ENCODE results near the gene SYNGAP1.

Gene SYNGAP1

DNA sequence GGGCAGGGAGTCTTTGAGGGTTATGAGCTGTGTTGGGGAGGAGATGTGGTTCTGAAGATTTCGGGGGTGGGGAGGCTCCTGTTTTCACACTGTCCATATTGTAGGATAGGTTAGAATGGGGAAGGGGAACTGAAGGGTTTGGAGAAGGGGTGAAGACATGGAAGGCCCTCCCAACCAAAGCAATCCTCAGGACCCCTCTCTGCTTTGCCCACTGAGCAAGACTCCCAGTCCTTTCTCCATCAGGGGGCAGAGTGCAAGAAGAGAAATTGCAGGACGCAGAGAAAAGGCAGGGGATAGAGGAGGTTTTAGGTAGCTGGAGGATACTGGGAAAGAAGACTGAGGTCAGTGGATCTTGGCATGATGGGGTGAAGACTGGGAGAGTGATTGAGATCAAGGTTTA, 3.9 kb downstream of the SYNGAP1 start:
- peaks cover 2% of the 10 kb centered on the region for H3K27me3 Mint-ChIP-seq (ENCODE audit: low read depth)
- peak overlapping the region; percentile 96 for H3K27ac Mint-ChIP-seq
- peaks cover 68% of the 10 kb centered on the region for H3K4me1 Mint-ChIP-seq (ENCODE audit: low read depth)
- H3K36me3 Mint-ChIP-seq (ENCODE audit: low read depth): peaks cover 23% of the 10 kb centered on the region
- peak overlapping the region; percentile 96 for H3K4me3 Mint-ChIP-seq
- no peak for DNase-seq (ENCODE audit: low spot score)
- H3K9me3 Mint-ChIP-seq: no peaks in the 10 kb centered on the region

DNA sequence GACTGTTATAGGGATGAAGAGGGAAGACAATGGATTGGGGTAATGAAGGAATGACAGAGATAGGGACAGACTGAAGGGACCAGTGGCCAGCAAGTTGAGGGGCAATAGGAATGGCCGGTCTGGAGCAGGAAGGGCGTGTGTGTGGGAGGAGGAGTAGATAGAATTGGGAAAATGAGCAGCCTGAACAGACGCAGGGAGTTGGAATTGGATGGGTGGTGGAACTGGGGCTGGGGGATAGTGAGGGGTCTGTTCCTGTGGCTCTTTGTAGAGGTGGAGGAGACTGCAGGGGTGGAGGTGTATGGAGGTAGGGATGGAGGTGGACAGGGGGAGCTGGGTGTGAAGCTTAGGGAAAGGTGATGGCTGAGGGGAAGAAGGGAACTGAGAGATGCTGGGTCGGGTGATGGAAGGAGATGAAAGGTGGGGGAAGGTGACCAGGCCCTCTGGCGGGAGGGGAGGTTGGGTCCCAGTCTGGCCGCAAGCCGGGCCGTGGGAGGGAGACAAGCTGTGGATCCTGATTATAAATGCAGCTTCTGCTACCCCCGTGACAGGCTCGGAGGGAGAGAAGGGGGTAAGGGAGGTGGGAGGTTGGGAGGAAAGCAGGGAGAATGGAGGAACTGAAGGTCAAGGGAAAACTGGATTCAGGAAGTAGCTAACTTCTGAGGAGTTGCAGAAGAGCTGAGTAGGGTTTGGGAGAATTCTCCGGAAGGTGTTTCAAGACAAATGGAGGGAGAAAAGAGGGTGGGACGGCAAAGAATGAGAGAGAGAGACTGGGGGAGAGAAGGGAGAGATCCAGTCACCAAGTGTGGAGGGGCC, 5.2 kb downstream of the SYNGAP1 start:
- peak overlapping the region; percentile 96 for H3K4me3 Mint-ChIP-seq
- peaks cover 69% of the 10 kb centered on the region for H3K4me1 Mint-ChIP-seq (ENCODE audit: low read depth)
- H3K36me3 Mint-ChIP-seq (ENCODE audit: low read depth): peaks cover 23% of the 10 kb centered on the region
- no peaks in the 10 kb centered on the region for H3K9me3 Mint-ChIP-seq
- H3K27me3 Mint-ChIP-seq (ENCODE audit: low read depth): peaks cover 2% of the 10 kb centered on the region
- no peak for DNase-seq (ENCODE audit: low spot score)
- peak overlapping the region; percentile 96 for H3K27ac Mint-ChIP-seq

DNA sequence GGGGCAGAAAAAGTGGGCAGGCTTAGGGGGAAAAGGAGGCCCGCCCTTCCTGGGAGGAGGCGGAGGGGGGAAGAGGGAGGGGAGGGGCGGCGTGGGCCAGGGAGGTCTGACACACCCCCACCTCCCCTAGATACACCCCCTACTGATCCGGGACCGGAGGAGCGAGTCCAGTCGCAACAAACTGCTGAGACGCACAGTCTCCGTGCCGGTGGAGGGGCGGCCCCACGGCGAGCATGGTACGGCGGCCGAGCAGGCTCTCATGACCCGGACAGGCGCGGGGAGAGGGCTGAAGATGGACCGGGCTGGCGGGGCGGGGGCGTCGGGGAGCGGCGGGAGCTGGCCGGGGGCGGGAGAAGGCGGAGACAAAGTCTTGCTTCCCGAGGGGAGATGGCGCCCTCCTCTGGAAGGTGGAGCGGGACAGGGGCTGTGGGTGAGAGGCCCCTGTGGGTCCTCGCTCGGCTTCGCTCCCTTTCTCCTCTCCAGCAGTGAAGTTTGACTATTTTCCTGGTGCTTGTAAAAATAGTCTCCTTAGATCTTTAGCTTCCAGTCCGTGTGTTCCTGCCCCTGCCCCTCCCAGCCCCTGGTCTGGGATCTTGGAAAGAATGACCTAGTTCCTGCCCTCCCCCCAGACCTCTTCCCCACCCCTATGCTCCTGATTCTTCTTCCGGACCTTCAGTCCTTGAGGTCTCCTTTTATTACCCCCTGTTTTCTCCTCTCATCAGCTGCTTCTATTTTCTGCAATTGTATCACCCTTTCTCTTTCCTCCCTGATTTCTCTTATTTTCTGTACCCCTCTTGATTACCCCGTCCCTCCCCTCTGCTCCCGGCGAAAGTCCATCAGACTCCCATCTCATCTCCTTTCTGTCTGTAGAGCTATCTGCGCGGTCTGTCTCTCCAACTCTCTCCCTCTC, 6.1 kb downstream of the SYNGAP1 start:
- Mint-ChIP-seq H3K27ac (peak overlapping the region; percentile 96), H3K36me3 (ENCODE audit: low read depth) (peaks cover 23% of the 10 kb centered on the region), H3K27me3 (ENCODE audit: low read depth) (peaks cover 2% of the 10 kb centered on the region), H3K4me3 (peak overlapping the region; percentile 96), H3K4me1 (ENCODE audit: low read depth) (peaks cover 75% of the 10 kb centered on the region), H3K9me3 (no peaks in the 10 kb centered on the region)
- DNase-seq (ENCODE audit: low spot score): peak; percentile 79

DNA sequence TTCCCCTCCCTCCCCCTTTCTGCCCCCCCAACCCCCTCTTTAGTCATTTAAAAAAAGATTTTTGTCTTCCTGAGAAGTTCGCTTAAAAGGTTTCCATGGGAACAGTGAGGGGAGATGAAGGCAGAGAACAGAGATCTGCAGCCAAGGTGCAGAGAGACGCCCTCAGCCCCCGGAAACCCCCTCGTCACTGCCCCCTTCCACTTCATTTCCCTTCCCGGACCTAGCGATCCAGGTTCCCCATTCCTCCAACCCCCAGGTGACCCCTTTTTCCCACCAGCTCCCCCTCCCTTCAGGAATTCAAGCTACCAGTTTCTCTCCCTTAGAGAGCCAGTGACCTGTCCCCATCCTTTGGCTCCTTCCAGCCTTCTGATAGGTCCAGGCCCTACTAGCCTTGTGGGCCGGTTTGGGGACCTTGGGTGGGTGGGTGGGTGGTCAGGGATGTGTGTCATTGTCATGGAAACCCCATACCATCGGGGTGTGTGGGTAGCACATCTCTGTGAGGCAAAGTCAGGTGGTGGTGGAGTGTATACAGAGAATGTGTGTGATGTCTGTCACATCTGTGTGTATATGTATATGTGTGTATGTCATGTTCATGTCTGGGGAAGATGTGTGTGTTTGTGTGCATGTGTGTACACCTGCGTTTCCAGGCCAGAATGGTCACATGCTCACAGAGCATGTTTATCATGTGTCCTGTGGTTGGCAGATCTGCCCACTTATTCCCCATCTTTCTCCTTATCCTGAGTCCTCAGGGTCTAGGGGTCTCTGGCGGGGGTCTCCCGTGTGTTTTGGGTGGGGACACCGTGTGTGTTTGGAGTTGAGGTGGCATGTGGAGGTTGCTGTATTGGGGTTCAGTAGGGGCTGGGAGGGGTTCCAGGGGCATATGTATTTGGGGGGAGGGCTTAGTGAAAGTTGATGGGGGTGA, 7.0 kb downstream of the SYNGAP1 start:
- Mint-ChIP-seq H3K9me3 (no peaks in the 10 kb centered on the region), H3K4me3 (peak overlapping the region; percentile 96), H3K27me3 (ENCODE audit: low read depth) (no peaks in the 10 kb centered on the region), H3K36me3 (ENCODE audit: low read depth) (peaks cover 23% of the 10 kb centered on the region), H3K27ac (peak overlapping the region; percentile 96), H3K4me1 (ENCODE audit: low read depth) (peaks cover 70% of the 10 kb centered on the region)
- peak; percentile 25 for DNase-seq (ENCODE audit: low spot score)

DNA sequence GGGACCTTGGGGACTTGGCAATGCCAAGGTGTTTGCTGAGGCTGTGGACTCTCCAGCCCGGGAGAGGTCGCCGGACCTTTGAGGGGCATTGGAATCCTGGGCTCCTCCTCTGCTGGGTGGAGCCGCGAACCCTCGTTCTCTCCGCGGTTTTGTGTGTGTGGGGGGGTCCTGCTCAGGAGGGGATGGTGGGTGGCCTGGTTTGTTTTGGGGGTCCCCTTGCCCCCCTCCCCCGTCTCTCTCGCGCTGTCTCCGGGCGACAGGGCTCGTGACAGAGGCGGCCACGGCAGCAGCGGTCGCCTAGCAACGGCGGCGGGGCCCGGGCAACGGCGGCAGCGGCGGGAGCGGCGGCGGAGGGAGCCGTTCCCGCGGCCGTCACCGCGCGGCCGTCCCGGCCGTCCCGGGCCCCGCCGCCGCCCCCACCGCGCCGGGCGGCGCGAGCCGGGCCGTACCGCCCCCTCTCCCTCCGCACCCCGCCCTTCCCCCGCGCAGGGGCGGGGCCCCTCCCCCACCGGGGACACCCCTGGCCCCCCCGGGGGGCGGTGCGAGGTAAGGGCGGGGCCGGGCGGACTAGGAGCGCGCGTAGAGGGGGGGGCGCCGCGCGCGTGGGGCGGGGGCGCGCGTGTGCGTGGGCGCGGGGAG, 7.8 kb downstream of the SYNGAP1 start:
- H3K27me3 Mint-ChIP-seq (ENCODE audit: low read depth): no peaks in the 10 kb centered on the region
- H3K9me3 Mint-ChIP-seq: no peaks in the 10 kb centered on the region
- peaks cover 25% of the 10 kb centered on the region for H3K36me3 Mint-ChIP-seq (ENCODE audit: low read depth)
- peak overlapping the region; percentile 96 for H3K27ac Mint-ChIP-seq
- H3K4me3 Mint-ChIP-seq: peak overlapping the region; percentile 96
- H3K4me1 Mint-ChIP-seq (ENCODE audit: low read depth): peaks cover 71% of the 10 kb centered on the region
- DNase-seq (ENCODE audit: low spot score): peak; percentile 46

DNA sequence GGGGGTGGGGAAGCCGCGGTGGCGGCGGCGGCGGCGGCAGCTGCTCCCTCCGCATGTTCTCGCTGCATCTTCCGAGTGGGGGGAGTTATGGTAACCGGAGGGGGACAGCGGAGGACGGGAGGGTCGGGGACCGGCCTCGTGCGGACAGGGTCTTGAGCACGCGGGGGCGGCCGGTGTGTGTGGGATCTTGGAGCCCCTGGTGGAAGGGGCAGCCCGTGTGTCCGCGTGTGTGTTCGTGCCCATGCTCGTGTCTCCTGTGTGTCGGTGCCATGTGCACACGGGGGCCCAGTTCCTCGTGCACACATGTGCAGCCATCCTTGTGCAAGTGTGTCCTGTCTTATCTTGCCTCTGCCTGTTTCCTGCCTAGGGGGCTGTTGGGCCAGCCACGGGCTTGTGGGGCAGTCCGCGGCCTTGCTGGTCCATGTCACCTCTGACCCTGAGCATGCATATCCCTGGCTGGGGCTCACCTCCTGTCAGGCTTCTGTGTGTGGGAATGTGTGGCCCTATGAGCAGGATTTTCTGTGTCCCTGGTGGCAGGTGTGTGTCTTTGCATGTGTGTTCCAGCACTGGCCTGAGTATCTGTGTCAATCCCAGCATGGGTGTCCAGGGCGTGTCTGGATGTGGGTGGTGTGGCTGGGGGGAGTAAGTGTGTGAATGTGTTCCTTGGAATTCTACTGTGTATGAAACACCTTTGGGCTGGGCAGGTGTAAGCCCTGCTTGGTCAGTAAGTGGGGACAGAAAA, 8.5 kb downstream of the SYNGAP1 start:
- H3K27me3 Mint-ChIP-seq (ENCODE audit: low read depth): no peaks in the 10 kb centered on the region
- DNase-seq (ENCODE audit: low spot score): peak; percentile 28
- H3K4me1 Mint-ChIP-seq (ENCODE audit: low read depth): peaks cover 71% of the 10 kb centered on the region
- H3K9me3 Mint-ChIP-seq: no peaks in the 10 kb centered on the region
- peak overlapping the region; percentile 77 for H3K27ac Mint-ChIP-seq
- H3K4me3 Mint-ChIP-seq: peak overlapping the region; percentile 83
- peaks cover 24% of the 10 kb centered on the region for H3K36me3 Mint-ChIP-seq (ENCODE audit: low read depth)

DNA sequence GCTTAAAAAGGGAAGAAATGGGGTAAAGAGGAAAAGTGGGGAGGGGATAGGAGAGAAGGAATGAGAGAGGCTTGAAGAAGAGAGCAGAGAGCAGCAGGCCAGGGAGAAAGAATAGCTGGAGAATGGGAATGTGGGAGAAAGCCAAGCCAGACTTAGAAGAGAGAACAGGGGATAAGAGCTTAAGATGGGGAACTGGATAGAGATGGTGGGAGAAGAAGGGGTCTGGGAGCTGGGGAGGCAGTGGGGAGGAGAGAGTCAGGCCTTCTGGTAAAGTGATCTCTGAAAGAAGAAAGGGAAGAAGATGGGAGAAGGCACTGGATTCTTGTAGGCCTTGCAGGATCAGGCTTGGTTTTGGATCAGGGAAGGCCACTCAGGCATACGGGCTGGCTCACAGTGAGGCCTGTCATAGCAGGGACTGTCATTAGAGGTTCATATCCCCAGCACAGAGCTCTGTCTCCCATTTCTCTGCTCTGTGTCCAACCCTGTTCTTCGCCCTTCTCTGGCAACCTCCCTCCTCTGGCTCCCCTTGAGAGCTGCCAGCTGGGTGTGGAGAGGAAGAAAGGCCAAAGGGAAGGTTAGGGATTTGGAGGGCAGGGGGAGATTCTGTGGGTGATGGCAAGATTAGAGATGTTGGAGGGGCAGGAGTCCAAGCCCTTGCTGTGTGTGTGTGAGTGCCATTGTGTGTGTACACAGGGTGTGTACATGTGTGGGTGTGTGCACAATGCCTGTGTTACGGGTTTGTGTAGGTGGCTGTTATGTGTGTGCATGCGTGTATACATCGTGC, 9.3 kb downstream of the SYNGAP1 start:
- peak overlapping the region; percentile 83 for H3K4me3 Mint-ChIP-seq
- no peaks in the 10 kb centered on the region for H3K9me3 Mint-ChIP-seq
- peaks cover 66% of the 10 kb centered on the region for H3K4me1 Mint-ChIP-seq (ENCODE audit: low read depth)
- H3K27ac Mint-ChIP-seq: peak overlapping the region; percentile 77
- peaks cover 21% of the 10 kb centered on the region for H3K36me3 Mint-ChIP-seq (ENCODE audit: low read depth)
- no peaks in the 10 kb centered on the region for H3K27me3 Mint-ChIP-seq (ENCODE audit: low read depth)
- DNase-seq (ENCODE audit: low spot score): no peak

DNA sequence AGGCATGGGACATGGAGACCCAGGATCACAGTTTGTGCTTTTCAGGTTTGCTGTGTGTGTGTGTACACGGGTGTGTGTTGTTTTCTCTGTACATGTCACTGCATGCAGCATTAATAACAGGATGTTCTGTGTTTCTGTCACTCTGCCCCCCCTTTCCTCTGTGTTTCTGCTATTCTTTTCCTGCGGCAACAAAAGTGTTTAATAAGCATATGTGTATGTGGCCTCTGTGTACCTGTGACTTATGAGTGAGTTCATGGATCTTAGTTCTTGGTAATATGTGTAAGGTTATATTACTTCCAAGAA, 9.8 kb downstream of the SYNGAP1 start:
- H3K27me3 Mint-ChIP-seq (ENCODE audit: low read depth): no peaks in the 10 kb centered on the region
- H3K27ac Mint-ChIP-seq: peak overlapping the region; percentile 77
- H3K4me1 Mint-ChIP-seq (ENCODE audit: low read depth): peaks cover 62% of the 10 kb centered on the region
- H3K4me3 Mint-ChIP-seq: peak overlapping the region; percentile 83
- peaks cover 18% of the 10 kb centered on the region for H3K36me3 Mint-ChIP-seq (ENCODE audit: low read depth)
- H3K9me3 Mint-ChIP-seq: no peaks in the 10 kb centered on the region
- DNase-seq (ENCODE audit: low spot score): no peak

DNA sequence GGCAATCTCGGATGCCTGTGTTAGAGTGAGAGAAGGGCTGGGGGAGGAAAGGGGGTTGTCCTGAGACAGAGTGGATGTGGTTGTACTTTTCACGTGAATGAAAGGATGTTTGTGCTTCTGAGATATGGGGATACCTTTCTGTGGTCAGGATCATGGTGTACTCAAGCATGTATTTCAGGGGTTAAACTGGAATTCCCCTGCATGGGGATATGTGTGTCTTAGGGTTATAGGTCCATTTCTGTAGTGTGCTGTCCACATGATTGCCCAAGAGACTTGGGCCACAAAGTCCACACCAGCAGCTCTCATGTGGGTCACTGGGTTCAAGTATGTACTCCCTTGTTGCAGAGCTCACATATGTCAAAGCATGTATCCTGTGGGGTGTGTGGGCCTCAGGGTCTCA, 10.5 kb downstream of the SYNGAP1 start:
- no peak for DNase-seq (ENCODE audit: low spot score)
- peaks cover 55% of the 10 kb centered on the region for H3K4me1 Mint-ChIP-seq (ENCODE audit: low read depth)
- H3K9me3 Mint-ChIP-seq: no peaks in the 10 kb centered on the region
- no peaks in the 10 kb centered on the region for H3K27me3 Mint-ChIP-seq (ENCODE audit: low read depth)
- H3K36me3 Mint-ChIP-seq (ENCODE audit: low read depth): peaks cover 17% of the 10 kb centered on the region
- peak overlapping the region; percentile 77 for H3K27ac Mint-ChIP-seq
- H3K4me3 Mint-ChIP-seq: peak overlapping the region; percentile 83

DNA sequence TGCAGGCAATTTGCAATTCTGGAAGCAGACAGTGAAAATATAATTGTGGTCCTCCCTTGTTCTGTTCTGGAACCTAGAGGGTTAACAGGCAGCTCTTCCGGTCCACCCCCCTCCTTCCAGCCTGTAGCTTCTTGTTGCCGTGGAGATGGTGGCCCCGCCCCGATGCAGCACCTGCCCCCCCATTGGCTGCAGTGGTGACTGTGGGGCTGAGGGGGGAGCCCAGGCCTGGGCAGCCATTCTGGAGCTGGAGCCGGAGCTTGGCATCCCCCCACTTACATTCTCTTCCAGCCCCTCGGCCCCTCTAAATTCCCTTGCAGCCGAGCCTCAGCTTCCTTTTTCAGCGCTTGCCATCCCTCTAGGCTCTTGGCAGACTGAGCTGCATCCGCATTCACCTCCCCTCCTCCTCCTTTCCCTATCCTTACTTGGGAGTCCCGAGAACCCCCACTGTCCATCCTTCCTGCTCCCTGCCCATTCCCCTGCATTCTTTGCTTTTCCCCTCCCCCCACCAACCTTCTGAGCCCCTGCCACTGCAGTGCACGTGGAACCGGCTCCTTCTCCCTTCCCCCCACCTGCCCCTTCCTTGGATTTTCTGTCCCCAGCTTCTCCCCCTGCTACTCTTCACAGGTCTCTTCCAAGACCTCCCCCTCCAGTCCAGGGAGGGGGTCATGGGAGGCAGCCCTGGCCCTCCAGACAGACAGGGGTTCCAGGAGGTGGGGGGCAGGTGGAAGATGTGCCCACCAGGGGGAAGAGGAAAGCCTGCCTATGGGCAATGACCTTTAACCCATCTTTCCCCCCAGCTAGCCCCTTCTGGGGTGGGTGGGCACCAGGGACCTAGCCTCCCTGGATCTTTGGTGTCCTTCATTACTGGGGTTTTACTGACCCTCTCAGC, 11.4 kb downstream of the SYNGAP1 start:
- DNase-seq (ENCODE audit: low spot score): peak; percentile 53
- Mint-ChIP-seq H3K27me3 (ENCODE audit: low read depth) (no peaks in the 10 kb centered on the region), H3K9me3 (no peaks in the 10 kb centered on the region), H3K4me3 (peak overlapping the region; percentile 83), H3K4me1 (ENCODE audit: low read depth) (peaks cover 52% of the 10 kb centered on the region), H3K36me3 (ENCODE audit: low read depth) (peaks cover 22% of the 10 kb centered on the region), H3K27ac (peak overlapping the region; percentile 66)

DNA sequence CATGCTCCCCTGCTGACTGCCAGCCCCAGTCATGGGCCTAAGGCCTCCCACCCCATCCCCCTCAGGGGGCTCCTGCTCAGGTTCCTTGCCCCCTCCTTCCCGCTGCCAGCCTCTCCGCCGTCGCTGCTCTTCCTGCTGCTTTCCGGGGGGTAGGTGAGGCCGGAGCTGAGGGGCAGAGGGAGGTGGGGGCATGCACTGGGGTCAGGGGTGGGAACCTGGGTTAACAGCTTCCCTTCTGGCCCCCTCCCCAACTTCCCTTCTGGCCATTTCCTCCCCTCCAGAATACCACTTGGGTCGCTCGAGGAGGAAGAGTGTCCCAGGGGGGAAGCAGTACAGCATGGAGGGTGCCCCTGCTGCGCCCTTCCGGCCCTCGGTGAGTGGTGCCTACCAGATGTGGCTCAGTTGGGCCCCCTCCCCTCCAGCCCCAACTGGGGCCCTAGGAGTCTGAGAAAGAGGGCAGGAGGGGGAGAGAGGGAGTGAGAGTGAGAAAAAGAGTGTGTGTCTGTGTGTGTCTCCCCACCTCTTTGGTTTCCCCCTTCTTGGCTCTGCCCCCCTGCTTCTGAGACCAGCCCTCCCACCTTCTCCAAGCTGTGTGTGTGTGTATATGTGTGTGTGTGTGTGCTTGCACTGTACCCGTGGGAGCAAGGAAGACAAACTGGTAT, 12.1 kb downstream of the SYNGAP1 start:
- DNase-seq (ENCODE audit: low spot score): no peak
- H3K27ac Mint-ChIP-seq: peak overlapping the region; percentile 71
- no peaks in the 10 kb centered on the region for H3K9me3 Mint-ChIP-seq
- no peak overlapping the region for H3K4me3 Mint-ChIP-seq
- no peaks in the 10 kb centered on the region for H3K27me3 Mint-ChIP-seq (ENCODE audit: low read depth)
- peaks cover 49% of the 10 kb centered on the region for H3K4me1 Mint-ChIP-seq (ENCODE audit: low read depth)
- peaks cover 29% of the 10 kb centered on the region for H3K36me3 Mint-ChIP-seq (ENCODE audit: low read depth)
